Urinary bladder (tissue), 4 donors: ENCODE measurements around the gene HAUS8. TPM values are rescaled to one million over a fixed set of nuclear protein-coding genes. Genes with fewer than 3 reads are reported as not detected.
"Not testable (repeated sequence)": the region's sequence is repeated elsewhere in the genome, so short reads cannot be mapped to it uniquely, and the experiment has no call there.

Source experiments
- DNase-seq: peaks from one replicate; pipeline ENCODE4 v3.0.0-alpha.2; 2015; ENCODE audit errors: extremely low spot score
- H3K27ac ChIP-seq: one replicate; pipeline ENCODE4 v1.5.1; 2013; ENCODE audit warnings: low read depth, mild to moderate bottlenecking, moderate library complexity
- H3K36me3 ChIP-seq: one replicate; pipeline ENCODE4 v1.6.1; 2013; ENCODE audit warnings: mild to moderate bottlenecking, moderate library complexity; ENCODE audit not compliant: insufficient read depth
- H3K4me1 ChIP-seq: one replicate; pipeline ENCODE4 v1.6.1; 2013; ENCODE audit warnings: mild to moderate bottlenecking, moderate library complexity; ENCODE audit not compliant: insufficient read depth
- H3K4me3 ChIP-seq: one replicate; pipeline ENCODE4 v1.5.1; 2013; ENCODE audit warnings: low read depth, low read length
- WGBS: extraction: QIAGEN DNeasy Blood & Tissue Kit; methylation state at CpG from one replicate; pipeline ENCODE4 v1.1.7; 2013; 5-methylcytosine and 5-hydroxymethylcytosine counted together
- polyA plus RNA-seq: library from polyadenylated mRNA; stranded (reverse); fragments of 200-250 nt; gene quantifications from one replicate; pipeline ENCODE4 v1.2.3, GENCODE V29; 2013
- total RNA-seq: library from RNA; depleted of rRNA; stranded (reverse); fragments of >200 nt; gene quantifications from one replicate; pipeline ENCODE4 v1.2.3, GENCODE V29; 2014
- donor health status: healthy with polysubstance abuse.
- donor health status: healthy.

HAUS8 gene
- total and polyA plus RNA-seq, 2 donors = 2.3 to 6.0 TPM

GRCh38 chr19:17025991-17026658 lies 49.1 kb downstream of the HAUS8 start:
- Histone ChIP-seq H3K4me3 (no peak overlapping the region), H3K4me1 (no peaks in the 10 kb centered on the region), H3K36me3 (no peaks in the 10 kb centered on the region), H3K27ac (no peak overlapping the region)
- DNase-seq = no peak
- under 1% methylated on average over 40 of the region's 40 CpGs for WGBS

- Histone ChIP-seq H3K36me3 (no peaks in the 10 kb centered on the region), H3K4me3 (no peak overlapping the region), H3K27ac (no peak overlapping the region), H3K4me1 (no peaks in the 10 kb centered on the region)
- DNase-seq = no peak
- 71% methylated on average over 6 of the region's 6 CpGs for WGBS
These were observed 49.9 kb downstream of the HAUS8 start for GRCh38 chr19:17025361-17025760.

- not testable (repeated sequence) for H3K4me1 ChIP-seq, H3K4me3 ChIP-seq, H3K27ac ChIP-seq, DNase-seq, H3K36me3 ChIP-seq
- WGBS = 81% methylated on average over 8 of the region's 8 CpGs
These were observed 50.3 kb downstream of the HAUS8 start for GRCh38 chr19:17024941-17025340.

- Histone ChIP-seq H3K4me3 (no peak overlapping the region), H3K4me1 (no peaks in the 10 kb centered on the region), H3K36me3 (no peaks in the 10 kb centered on the region), H3K27ac (no peak overlapping the region)
- 99% methylated on average over 3 of the region's 3 CpGs for WGBS
- DNase-seq = no peak
These were observed 51.4 kb downstream of the HAUS8 start for GRCh38 chr19:17023805-17024204.

GRCh38 chr19:17022738-17023137 lies 52.5 kb downstream of the HAUS8 start:
- WGBS = 82% methylated on average over 7 of the region's 7 CpGs
- no peaks in the 10 kb centered on the region for H3K36me3 ChIP-seq
- DNase-seq = no peak
- H3K27ac ChIP-seq = no peak overlapping the region
- H3K4me1 ChIP-seq = no peaks in the 10 kb centered on the region
- H3K4me3 ChIP-seq = no peak overlapping the region

GRCh38 chr19:17021793-17022590 lies 53.3 kb downstream of the HAUS8 start:
- Histone ChIP-seq H3K36me3 (no peaks in the 10 kb centered on the region), H3K27ac (no peak overlapping the region), H3K4me1 (no peaks in the 10 kb centered on the region), H3K4me3 (no peak overlapping the region)
- no peak for DNase-seq
- 79% methylated on average over 12 of the region's 12 CpGs for WGBS

- Histone ChIP-seq H3K4me1 (no peaks in the 10 kb centered on the region), H3K4me3 (no peak overlapping the region), H3K36me3 (no peaks in the 10 kb centered on the region), H3K27ac (no peak overlapping the region)
- 94% methylated on average over 1 of the region's 1 CpG for WGBS
- DNase-seq = no peak
These were observed 53.9 kb downstream of the HAUS8 start for GRCh38 chr19:17021328-17021727.

GRCh38 chr19:17020823-17021222 lies 54.4 kb downstream of the HAUS8 start:
- 81% methylated on average over 2 of the region's 2 CpGs for WGBS
- Histone ChIP-seq H3K4me1 (no peaks in the 10 kb centered on the region), H3K27ac (no peak overlapping the region), H3K36me3 (no peaks in the 10 kb centered on the region), H3K4me3 (no peak overlapping the region)
- DNase-seq = no peak

GRCh38 chr19:17020385-17020784 lies 54.9 kb downstream of the HAUS8 start:
- Histone ChIP-seq H3K27ac (no peak overlapping the region), H3K36me3 (no peaks in the 10 kb centered on the region), H3K4me1 (no peaks in the 10 kb centered on the region), H3K4me3 (no peak overlapping the region)
- no peak for DNase-seq

- WGBS = 59% methylated on average over 9 of the region's 9 CpGs
- H3K36me3 ChIP-seq, H3K4me3 ChIP-seq: not testable (repeated sequence)
These were observed 60.9 kb downstream of the HAUS8 start for GRCh38 chr19:17014212-17014861.

GRCh38 chr19:17011485-17011884 lies 63.8 kb downstream of the HAUS8 start:
- H3K4me1 ChIP-seq = no peaks in the 10 kb centered on the region
- H3K36me3 ChIP-seq = no peaks in the 10 kb centered on the region
- WGBS = 93% methylated on average over 16 of the region's 16 CpGs
- no peak overlapping the region for H3K4me3 ChIP-seq
- DNase-seq = no peak
- H3K27ac ChIP-seq = no peak overlapping the region

More at GRCh38 chr19:17014212-17014861, 60.9 kb downstream of the HAUS8 start:
- not testable (repeated sequence) for DNase-seq, H3K27ac ChIP-seq, H3K4me1 ChIP-seq

GRCh38 chr19:17006579-17006978 lies 68.7 kb downstream of the HAUS8 start:
- 92% methylated on average over 3 of the region's 3 CpGs for whole genome bisulfite sequencing

GRCh38 chr19:17005000-17005399 lies 70.3 kb downstream of the HAUS8 start:
- H3K4me3 ChIP-seq = no peak overlapping the region
- no peak for DNase-seq
- WGBS = 74% methylated on average over 3 of the region's 3 CpGs
- H3K36me3 ChIP-seq = no peaks in the 10 kb centered on the region
- H3K4me1 ChIP-seq = no peaks in the 10 kb centered on the region
- no peak overlapping the region for H3K27ac ChIP-seq

More at GRCh38 chr19:17006579-17006978, 68.7 kb downstream of the HAUS8 start:
- Histone ChIP-seq H3K36me3 (no peaks in the 10 kb centered on the region), H3K4me3 (no peak overlapping the region), H3K27ac (no peak overlapping the region), H3K4me1 (no peaks in the 10 kb centered on the region)
- no peak for DNase-seq

GRCh38 chr19:17004386-17004785 lies 70.9 kb downstream of the HAUS8 start:
- Histone ChIP-seq H3K36me3 (no peaks in the 10 kb centered on the region), H3K4me1 (no peaks in the 10 kb centered on the region), H3K4me3 (no peak overlapping the region), H3K27ac (no peak overlapping the region)
- DNase-seq = no peak
- 91% methylated on average over 15 of the region's 15 CpGs for WGBS
